ENCODE measurements around the gene METTL25B. TPM values are rescaled to one million over a fixed set of nuclear protein-coding genes. Genes with fewer than 3 reads are reported as not detected.

The METTL25B gene
- total and polyA plus RNA-seq, 2 experiments from 2014 or later, result 18.3 to 21.1 TPM

GRCh38 chr1:156680056-156680455, 48.2 kb upstream of the METTL25B start:
- Histone ChIP-seq H3K4me1 (ENCODE audit: insufficient read depth) (peaks cover 26% of the 10 kb centered on the region), H3K4me2 (no peak overlapping the region), H3K9me2 (ENCODE audit: insufficient read depth) (no peaks in the 10 kb centered on the region), H3K79me2 (replicated peaks; ENCODE audit: insufficient read depth) (peaks cover 21% of the 10 kb centered on the region), H2AFZ (no peak overlapping the region), H3K27me3 (ENCODE audit: insufficient read depth) (peaks cover 23% of the 10 kb centered on the region), H3K27ac (ENCODE audit: low read depth) (no peak overlapping the region), H3K36me3 (ENCODE audit: insufficient read depth) (no peaks in the 10 kb centered on the region), H4K20me1 (replicated peaks; ENCODE audit: insufficient read depth) (no peaks in the 10 kb centered on the region), H3F3A (replicated peaks; ENCODE audit: low read depth) (no peaks in the 10 kb centered on the region), H3K4me3 (no peak overlapping the region)
- H3K4me1 Mint-ChIP-seq, result peaks cover 42% of the 10 kb centered on the region
- H3K36me3 Mint-ChIP-seq (ENCODE audit: low read depth), result peaks cover 9% of the 10 kb centered on the region
- TF ChIP-seq REST (IDR thresholded peaks at IDR 0.05; ENCODE audit: unreplicated experiment) (peak; percentile 48), POLR2AphosphoS5 (IDR thresholded peaks at IDR 0.05; ENCODE audit: low read depth) (no peak)
- peaks cover 23% of the 10 kb centered on the region for H3K27me3 Mint-ChIP-seq (ENCODE audit: insufficient read depth, low read depth, poor library complexity)
- no peak for DNase-seq (ENCODE audit: low spot score)
- H3K27ac Mint-ChIP-seq, result no peak overlapping the region
- no peaks in the 10 kb centered on the region; the same call in 2 of the 3 replicates for H3K9me3 Mint-ChIP-seq
- H3K4me3 Mint-ChIP-seq, result no peak overlapping the region
- ATAC-seq, result no peak

GRCh38 chr1:156681196-156681960, 46.9 kb upstream of the METTL25B start:
- peaks cover 13% of the 10 kb centered on the region for H3K27me3 ChIP-seq (ENCODE audit: insufficient read depth)
- H3F3A ChIP-seq (replicated peaks; ENCODE audit: low read depth), result no peaks in the 10 kb centered on the region
- no peak for DNase-seq (ENCODE audit: low spot score)
- H3K36me3 Mint-ChIP-seq (ENCODE audit: low read depth), result no peaks in the 10 kb centered on the region; the same call in 2 of the 3 replicates
- peaks cover 13% of the 10 kb centered on the region for H3K4me1 ChIP-seq (ENCODE audit: insufficient read depth)
- H3K27me3 Mint-ChIP-seq (ENCODE audit: insufficient read depth, low read depth, poor library complexity), result peaks cover 15% of the 10 kb centered on the region
- H3K27ac Mint-ChIP-seq, result no peak overlapping the region
- H3K27ac ChIP-seq (ENCODE audit: low read depth), result no peak overlapping the region
- peaks cover 32% of the 10 kb centered on the region for H3K4me1 Mint-ChIP-seq
- no peak overlapping the region; the same call in 1 of the 2 replicates for H2AFZ ChIP-seq
- ATAC-seq, result no peak
- H3K79me2 ChIP-seq (replicated peaks; ENCODE audit: insufficient read depth), result peaks cover 7% of the 10 kb centered on the region
- H3K4me3 ChIP-seq, result no peak overlapping the region
- no peaks in the 10 kb centered on the region; the same call in 2 of the 3 replicates for H3K9me3 Mint-ChIP-seq
- no peaks in the 10 kb centered on the region for H3K9me2 ChIP-seq (ENCODE audit: insufficient read depth)
- no peak overlapping the region for H3K4me3 Mint-ChIP-seq
- H4K20me1 ChIP-seq (replicated peaks; ENCODE audit: insufficient read depth), result no peaks in the 10 kb centered on the region
- H3K4me2 ChIP-seq, result no peak overlapping the region
- H3K36me3 ChIP-seq (ENCODE audit: insufficient read depth), result no peaks in the 10 kb centered on the region
- no peak for TF ChIP-seq EZH2 (IDR thresholded peaks at IDR 0.05; ENCODE audit: low read depth, unreplicated experiment)
- no peak for TF ChIP-seq JUNB (IDR thresholded peaks at IDR 0.05; ENCODE audit: unreplicated experiment)
- TF ChIP-seq POLR2AphosphoS5 (IDR thresholded peaks at IDR 0.05; ENCODE audit: low read depth), result no peak
- TF ChIP-seq NANOG (IDR thresholded peaks at IDR 0.05; ENCODE audit: borderline replicate concordance), result no peak
- TF ChIP-seq CREB1 (CRISPR knock-in tag; IDR thresholded peaks at IDR 0.05; ENCODE audit: low read depth), result no peak
- TF ChIP-seq EZH2phosphoT487 (IDR thresholded peaks at IDR 0.05; ENCODE audit: unreplicated experiment), result no peak
- TF ChIP-seq ZNF114 (CRISPR knock-in tag; IDR thresholded peaks at IDR 0.05), result no peak
- no peak for TF ChIP-seq ZNF462 (CRISPR knock-in tag; IDR thresholded peaks at IDR 0.05)
- TF ChIP-seq STAT1 (IDR thresholded peaks at IDR 0.05; ENCODE audit: unreplicated experiment), result no peak
- no peak for TF ChIP-seq ZNF331 (CRISPR knock-in tag; IDR thresholded peaks at IDR 0.05; ENCODE audit: low read depth)

Data from GM23338 (cell line).